ENCODE measurements around the gene RSRC1.
A peak's percentile ranks its signal among the peaks of the same experiment; 100 is the strongest.

RSRC1 gene

DNA sequence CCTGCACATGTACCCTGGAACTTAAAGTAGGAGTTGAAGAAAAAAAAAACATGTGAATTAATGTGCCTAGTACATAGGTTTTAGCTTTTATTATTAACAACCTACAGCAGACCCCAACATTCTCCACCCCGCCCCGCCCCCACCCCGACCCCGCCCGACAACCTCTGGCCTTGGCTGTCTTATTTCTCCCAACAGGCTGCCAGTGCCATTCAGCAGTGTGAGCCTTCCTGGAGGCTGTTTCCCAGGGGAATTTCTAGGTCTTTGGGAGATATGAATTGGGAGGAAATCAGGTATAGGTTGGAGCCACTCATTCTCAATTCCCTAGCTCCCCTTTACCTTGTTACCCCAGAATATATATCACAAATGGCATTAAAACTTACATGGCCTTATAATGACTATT, 452.8 kb downstream of the RSRC1 start:
- Histone ChIP-seq H3K9me3 (ENCODE audit: control insufficient read depth, low read length) (no peaks in the 10 kb centered on the region), H3K79me2 (no peaks in the 10 kb centered on the region), H3K36me3 (ENCODE audit: control insufficient read depth, insufficient read depth, low read length) (no peaks in the 10 kb centered on the region), H3K27ac (no peak overlapping the region), H3K27me3 (ENCODE audit: control insufficient read depth, insufficient read depth, low read length) (no peaks in the 10 kb centered on the region), H3K4me3 (ENCODE audit: low read depth, low read length) (no peak overlapping the region), H3K9ac (no peak overlapping the region), H2AFZ (no peak overlapping the region), H3K4me2 (ENCODE audit: low read length) (no peak overlapping the region), H3K4me1 (no peaks in the 10 kb centered on the region)
- TF ChIP-seq, protein P1, sequence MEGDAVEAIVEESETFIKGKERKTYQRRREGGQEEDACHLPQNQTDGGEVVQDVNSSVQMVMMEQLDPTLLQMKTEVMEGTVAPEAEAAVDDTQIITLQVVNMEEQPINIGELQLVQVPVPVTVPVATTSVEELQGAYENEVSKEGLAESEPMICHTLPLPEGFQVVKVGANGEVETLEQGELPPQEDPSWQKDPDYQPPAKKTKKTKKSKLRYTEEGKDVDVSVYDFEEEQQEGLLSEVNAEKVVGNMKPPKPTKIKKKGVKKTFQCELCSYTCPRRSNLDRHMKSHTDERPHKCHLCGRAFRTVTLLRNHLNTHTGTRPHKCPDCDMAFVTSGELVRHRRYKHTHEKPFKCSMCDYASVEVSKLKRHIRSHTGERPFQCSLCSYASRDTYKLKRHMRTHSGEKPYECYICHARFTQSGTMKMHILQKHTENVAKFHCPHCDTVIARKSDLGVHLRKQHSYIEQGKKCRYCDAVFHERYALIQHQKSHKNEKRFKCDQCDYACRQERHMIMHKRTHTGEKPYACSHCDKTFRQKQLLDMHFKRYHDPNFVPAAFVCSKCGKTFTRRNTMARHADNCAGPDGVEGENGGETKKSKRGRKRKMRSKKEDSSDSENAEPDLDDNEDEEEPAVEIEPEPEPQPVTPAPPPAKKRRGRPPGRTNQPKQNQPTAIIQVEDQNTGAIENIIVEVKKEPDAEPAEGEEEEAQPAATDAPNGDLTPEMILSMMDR (IDR thresholded peaks at IDR 0.05): no peak

DNA sequence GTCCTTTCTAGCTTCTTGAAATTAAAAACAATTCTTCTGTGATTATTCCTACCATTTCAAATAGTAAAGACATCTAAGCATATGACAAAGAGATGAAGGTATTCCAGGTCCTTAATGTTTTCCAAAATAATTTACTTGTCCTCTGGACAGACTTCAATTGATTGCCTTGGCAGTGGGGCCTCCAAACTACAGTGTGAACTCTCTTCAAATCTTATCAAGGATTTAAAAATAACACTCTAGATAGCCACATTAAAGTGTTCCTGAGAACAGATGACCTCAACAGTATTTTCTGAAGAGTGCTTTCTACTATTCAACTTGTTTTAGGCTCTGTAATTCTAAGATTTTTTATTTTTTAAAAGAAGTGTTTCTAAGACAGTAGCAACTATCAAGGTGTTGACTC, 453.2 kb downstream of the RSRC1 start:
- no peaks in the 10 kb centered on the region for H3K9me3 ChIP-seq (ENCODE audit: control insufficient read depth, low read length)
- no peaks in the 10 kb centered on the region for H3K79me2 ChIP-seq
- no peak overlapping the region for H3K27ac ChIP-seq
- H3K36me3 ChIP-seq (ENCODE audit: control insufficient read depth, insufficient read depth, low read length): no peaks in the 10 kb centered on the region
- H3K4me3 ChIP-seq (ENCODE audit: low read depth, low read length): no peak overlapping the region
- no peak overlapping the region for H3K9ac ChIP-seq
- H3K27me3 ChIP-seq (ENCODE audit: control insufficient read depth, insufficient read depth, low read length): no peaks in the 10 kb centered on the region
- TF ChIP-seq, protein P1 (IDR thresholded peaks at IDR 0.05): no peak
- no peaks in the 10 kb centered on the region for H3K4me1 ChIP-seq
- H2AFZ ChIP-seq: no peak overlapping the region
- H3K4me2 ChIP-seq (ENCODE audit: low read length): no peak overlapping the region

DNA sequence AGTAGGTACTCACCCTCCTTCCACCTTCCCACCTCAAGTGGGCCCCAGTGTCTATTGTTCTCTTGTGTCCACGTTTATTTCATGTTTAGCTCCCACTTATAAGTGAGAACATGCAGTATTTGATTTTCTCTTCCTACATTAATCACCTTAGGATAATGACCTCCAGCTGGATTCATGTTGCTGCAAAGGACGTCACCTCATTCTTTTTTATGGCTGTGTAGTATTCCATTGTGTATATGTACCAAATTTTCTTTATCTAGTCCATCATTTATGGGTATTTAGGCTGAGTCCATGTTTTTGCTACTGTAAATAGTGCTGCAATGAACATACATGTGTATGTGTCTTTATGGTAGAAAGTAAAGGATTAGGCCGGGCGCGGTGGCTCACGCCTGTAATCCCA, 455.2 kb downstream of the RSRC1 start:
- no peaks in the 10 kb centered on the region for H3K9me3 ChIP-seq (ENCODE audit: control insufficient read depth, low read length)
- no peak overlapping the region for H3K4me3 ChIP-seq (ENCODE audit: low read depth, low read length)
- TF ChIP-seq, protein P1 (IDR thresholded peaks at IDR 0.05): no peak
- H3K9ac ChIP-seq: no peak overlapping the region
- no peaks in the 10 kb centered on the region for H3K36me3 ChIP-seq (ENCODE audit: control insufficient read depth, insufficient read depth, low read length)
- no peaks in the 10 kb centered on the region for H3K4me1 ChIP-seq
- peaks cover 2% of the 10 kb centered on the region for H3K79me2 ChIP-seq
- H3K4me2 ChIP-seq (ENCODE audit: low read length): no peak overlapping the region
- H3K27me3 ChIP-seq (ENCODE audit: control insufficient read depth, insufficient read depth, low read length): no peaks in the 10 kb centered on the region
- no peak overlapping the region for H3K27ac ChIP-seq
- no peak overlapping the region for H2AFZ ChIP-seq

DNA sequence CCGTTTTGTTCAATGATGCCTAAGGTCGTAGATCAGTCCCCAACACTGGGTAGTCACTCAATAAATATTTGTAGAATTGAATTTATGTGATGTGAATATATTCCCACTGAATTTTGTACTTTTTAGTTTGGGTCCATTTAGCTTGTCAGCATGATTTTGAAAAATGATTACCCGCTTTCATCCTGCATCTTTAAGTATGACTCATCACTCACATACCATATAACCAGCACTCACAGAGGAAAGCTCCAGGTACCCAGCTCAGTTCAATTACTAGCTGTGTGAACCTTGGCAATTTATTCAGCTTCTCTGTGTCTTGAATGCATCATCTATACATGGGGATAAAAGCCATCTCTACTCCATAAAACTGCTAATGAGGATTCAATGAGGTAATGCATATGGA, 458.9 kb downstream of the RSRC1 start:
- Histone ChIP-seq H3K9me3 (ENCODE audit: control insufficient read depth, low read length) (no peaks in the 10 kb centered on the region), H3K79me2 (peaks cover 9% of the 10 kb centered on the region), H3K4me2 (ENCODE audit: low read length) (no peak overlapping the region), H3K27me3 (ENCODE audit: control insufficient read depth, insufficient read depth, low read length) (no peaks in the 10 kb centered on the region), H3K4me1 (peaks cover 4% of the 10 kb centered on the region), H3K9ac (no peak overlapping the region), H3K27ac (no peak overlapping the region), H3K36me3 (ENCODE audit: control insufficient read depth, insufficient read depth, low read length) (no peaks in the 10 kb centered on the region), H3K4me3 (ENCODE audit: low read depth, low read length) (no peak overlapping the region), H2AFZ (no peak overlapping the region)
- TF ChIP-seq, protein P1 (IDR thresholded peaks at IDR 0.05): no peak

DNA sequence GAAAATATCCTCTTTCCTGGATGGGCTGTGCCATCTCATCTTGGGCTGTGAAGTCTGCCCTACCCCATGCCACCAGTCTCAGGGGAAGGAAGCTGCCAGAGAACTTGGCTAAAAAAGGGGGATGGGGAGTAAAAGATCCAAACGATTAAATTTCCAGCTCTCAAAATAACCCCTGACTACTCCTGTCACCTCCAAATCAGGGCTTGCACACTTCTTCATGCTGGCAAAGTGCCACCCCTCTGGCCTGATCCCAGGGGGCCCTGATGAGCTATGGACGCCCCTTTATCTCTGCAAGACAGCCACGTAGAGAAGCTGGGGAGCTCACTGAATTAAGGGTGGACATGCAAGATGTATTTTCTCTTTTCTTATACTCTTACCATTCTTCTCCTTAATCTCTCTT, 459.9 kb downstream of the RSRC1 start:
- H3K27me3 ChIP-seq (ENCODE audit: control insufficient read depth, insufficient read depth, low read length): no peaks in the 10 kb centered on the region
- no peak overlapping the region for H3K4me2 ChIP-seq (ENCODE audit: low read length)
- no peak overlapping the region for H3K27ac ChIP-seq
- H3K4me3 ChIP-seq (ENCODE audit: low read depth, low read length): no peak overlapping the region
- TF ChIP-seq, protein P1 (IDR thresholded peaks at IDR 0.05): no peak
- H3K9me3 ChIP-seq (ENCODE audit: control insufficient read depth, low read length): no peaks in the 10 kb centered on the region
- peak overlapping the region; percentile 100 for H2AFZ ChIP-seq
- H3K9ac ChIP-seq: no peak overlapping the region
- peaks cover 9% of the 10 kb centered on the region for H3K79me2 ChIP-seq
- no peaks in the 10 kb centered on the region for H3K36me3 ChIP-seq (ENCODE audit: control insufficient read depth, insufficient read depth, low read length)
- H3K4me1 ChIP-seq: peaks cover 4% of the 10 kb centered on the region

Data from parathyroid adenoma (tissue), 2 donors.